Right atrium auricular region (tissue), 2 donors: ENCODE results near the gene RAD51B. TPM values are rescaled to one million over a fixed set of nuclear protein-coding genes. Genes with fewer than 3 reads are reported as not detected.
A peak's percentile ranks its signal among the peaks of the same experiment; 100 is the strongest.

ENCODE experiments used
- DNase-seq: peaks from one replicate; pipeline ENCODE4 v3.0.0-alpha.2; 2019; ENCODE audit warnings: low spot score
- H3K27ac ChIP-seq, 2 donors: fragments of 200-600 bp; sonication (generic); 1 replicate in 1 of 2; 2 replicates in 1 of 2; pipeline ENCODE4 v1.5.1; 2016 to 2019
- H3K27me3 ChIP-seq, 2 donors: fragments of 200-600 bp; sonication (generic); one replicate each; pipeline versions ENCODE4 v1.5.1 to v1.6.0; 2017 to 2019
- H3K36me3 ChIP-seq: fragments of 200-600 bp; sonication (generic); one replicate; pipeline ENCODE4 v1.5.1; 2016
- H3K4me1 ChIP-seq, 2 donors: fragments of 200-600 bp; sonication (generic); one replicate each; pipeline versions ENCODE4 v1.5.1 to v1.6.0; 2017 to 2019
- H3K4me3 ChIP-seq, 2 donors: fragments of 200-600 bp; sonication (generic); 1 replicate in 1 of 2; 2 replicates in 1 of 2; pipeline ENCODE4 v1.5.1; 2017 to 2019; ENCODE audit warnings: mild to moderate bottlenecking in 1 of 2, moderate library complexity in 1 of 2
- H3K9me3 ChIP-seq, 2 donors: fragments of 200-600 bp; sonication (generic); one replicate each; pipeline ENCODE4 v1.5.1; 2019
- CTCF ChIP-seq, 2 donors: fragments of 200-600 bp; sonication (generic); IDR thresholded peaks; one replicate each; pipeline ENCODE4 v1.5.1; 2019; ENCODE audit warnings: antibody characterized with exemption in 2 of 2
- total RNA-seq, 2 donors: library from RNA; depleted of rRNA; stranded (reverse); fragments of >200 nt; gene quantifications; one replicate each; pipeline ENCODE4 v1.1.0, GENCODE V29; 2016

RAD51B gene
- total RNA-seq, 2 donors from 2014 or later: 1.2 to 1.5 TPM

GRCh38 chr14:68606176-68606575 lies 786.6 kb downstream of the RAD51B start:
- Histone ChIP-seq H3K4me1 (peaks cover 0 to 22% of the 10 kb centered on the region in 2 donors), H3K36me3 (no peaks in the 10 kb centered on the region), H3K27me3 (no peaks in the 10 kb centered on the region), H3K4me3 (no peak overlapping the region), H3K27ac (peak overlapping the region in 1 of 2 donors; percentile 73), H3K9me3 (no peaks in the 10 kb centered on the region)
- DNase-seq: no peak
- TF ChIP-seq CTCF (IDR thresholded peaks at IDR 0.05): no peak

- Histone ChIP-seq H3K27ac (peak overlapping the region in 1 of 2 donors; percentile 73), H3K9me3 (no peaks in the 10 kb centered on the region), H3K27me3 (no peaks in the 10 kb centered on the region), H3K4me1 (peaks cover 0 to 26% of the 10 kb centered on the region in 2 donors), H3K4me3 (no peak overlapping the region), H3K36me3 (no peaks in the 10 kb centered on the region)
- no peak for TF ChIP-seq CTCF (IDR thresholded peaks at IDR 0.05)
- DNase-seq: no peak
Observed at GRCh38 chr14:68606644-68607043, 787.1 kb downstream of the RAD51B start.

- DNase-seq: no peak
- Histone ChIP-seq H3K9me3 (no peaks in the 10 kb centered on the region), H3K4me3 (no peak overlapping the region), H3K27ac (peak overlapping the region; percentile 64 to 73), H3K36me3 (no peaks in the 10 kb centered on the region), H3K27me3 (no peaks in the 10 kb centered on the region), H3K4me1 (peaks cover 0 to 32% of the 10 kb centered on the region in 2 donors)
- no peak for TF ChIP-seq CTCF (IDR thresholded peaks at IDR 0.05)
Observed at GRCh38 chr14:68607081-68607866, 787.7 kb downstream of the RAD51B start.

GRCh38 chr14:68607867-68608573 lies 788.4 kb downstream of the RAD51B start:
- Histone ChIP-seq H3K4me1 (peaks cover 0 to 38% of the 10 kb centered on the region in 2 donors), H3K4me3 (no peak overlapping the region), H3K9me3 (no peaks in the 10 kb centered on the region), H3K27ac (peak overlapping the region; percentile 64 to 73), H3K27me3 (no peaks in the 10 kb centered on the region), H3K36me3 (no peaks in the 10 kb centered on the region)
- TF ChIP-seq CTCF (IDR thresholded peaks at IDR 0.05): no peak
- DNase-seq: no peak

- H3K27me3 ChIP-seq: no peaks in the 10 kb centered on the region
- no peak for DNase-seq
- H3K27ac ChIP-seq: peak overlapping the region; percentile 64 to 73
- peaks cover 0 to 38% of the 10 kb centered on the region in 2 donors for H3K4me1 ChIP-seq
- no peaks in the 10 kb centered on the region for H3K9me3 ChIP-seq
- no peaks in the 10 kb centered on the region for H3K36me3 ChIP-seq
- no peak for TF ChIP-seq CTCF (IDR thresholded peaks at IDR 0.05)
- H3K4me3 ChIP-seq: no peak overlapping the region
Observed at GRCh38 chr14:68608574-68608962, 789.0 kb downstream of the RAD51B start.
